SH-SY5Y (cell line): ENCODE results near the gene BABAM2.

ENCODE experiments used
- GATA2 ChIP-seq: IDR thresholded peaks from 2 replicates; pipeline ENCODE4 v1.6.1; 2011; ENCODE audit warnings: mild to moderate bottlenecking, low read depth, low read length
- GATA3 ChIP-seq: IDR thresholded peaks from 2 replicates; pipeline ENCODE4 v1.6.1; 2011; ENCODE audit warnings: low read depth, mild to moderate bottlenecking, low read length, moderate library complexity

- no peak for TF ChIP-seq GATA3
- TF ChIP-seq GATA2: no peak
Observed at GRCh38 chr2:28084564-28084963, 194.0 kb downstream of the BABAM2 start.
